ENCODE measurements around the gene HOXA2. TPM values are rescaled to one million over a fixed set of nuclear protein-coding genes. Genes with fewer than 3 reads are reported as not detected.

HOXA2 gene
- total RNA-seq, 4 donors from 2014 or later: 0.27 to 3.6 (median 1.5) TPM

GRCh38 chr7:27066148-27066547 is 36.3 kb downstream of the HOXA2 start:
- DNase-seq: no peak
- Histone ChIP-seq H3K9me3 (no peaks in the 10 kb centered on the region), H3K4me1 (peaks cover 0 to 22% (median 2%) of the 10 kb centered on the region in 3 donors), H3K36me3 (no peaks in the 10 kb centered on the region), H3K27ac (no peak overlapping the region), H3K4me3 (no peak overlapping the region), H3K27me3 (no peaks in the 10 kb centered on the region)
- intact Hi-C loops (cut with DNase I): no loop called here
- TF ChIP-seq POLR2A (IDR thresholded peaks at IDR 0.05) (no peak), CTCF (IDR thresholded peaks at IDR 0.05) (no peak)
- 69 to 72% methylated on average over 3 of the region's 3 CpGs for WGBS, 2 donors

GRCh38 chr7:27065709-27066108 is 36.8 kb downstream of the HOXA2 start:
- H3K4me3 ChIP-seq: no peak overlapping the region
- WGBS, 2 donors: 84 to 93% methylated on average over 1 to 2 of the region's 2 CpGs
- intact Hi-C loops (cut with DNase I): no loop called here
- no peak for DNase-seq
- H3K27me3 ChIP-seq: no peaks in the 10 kb centered on the region
- H3K9me3 ChIP-seq: no peaks in the 10 kb centered on the region
- peaks cover 0 to 22% (median 2%) of the 10 kb centered on the region in 3 donors for H3K4me1 ChIP-seq
- TF ChIP-seq CTCF (IDR thresholded peaks at IDR 0.05): no peak
- no peak for TF ChIP-seq POLR2A (IDR thresholded peaks at IDR 0.05)
- no peak overlapping the region for H3K27ac ChIP-seq
- no peaks in the 10 kb centered on the region for H3K36me3 ChIP-seq

GRCh38 chr7:27064661-27065060 is 37.8 kb downstream of the HOXA2 start:
- no peaks in the 10 kb centered on the region for H3K9me3 ChIP-seq
- WGBS, 2 donors: 73 to 100% methylated on average over 1 to 2 of the region's 2 CpGs
- no peaks in the 10 kb centered on the region for H3K27me3 ChIP-seq
- no peak for DNase-seq
- no peak overlapping the region for H3K4me3 ChIP-seq
- intact Hi-C loops (cut with DNase I): no loop called here
- peaks cover 0 to 22% (median 2%) of the 10 kb centered on the region in 3 donors for H3K4me1 ChIP-seq
- no peaks in the 10 kb centered on the region for H3K36me3 ChIP-seq
- H3K27ac ChIP-seq: no peak overlapping the region
- TF ChIP-seq CTCF (IDR thresholded peaks at IDR 0.05) (no peak), POLR2A (IDR thresholded peaks at IDR 0.05) (no peak)

DNA sequence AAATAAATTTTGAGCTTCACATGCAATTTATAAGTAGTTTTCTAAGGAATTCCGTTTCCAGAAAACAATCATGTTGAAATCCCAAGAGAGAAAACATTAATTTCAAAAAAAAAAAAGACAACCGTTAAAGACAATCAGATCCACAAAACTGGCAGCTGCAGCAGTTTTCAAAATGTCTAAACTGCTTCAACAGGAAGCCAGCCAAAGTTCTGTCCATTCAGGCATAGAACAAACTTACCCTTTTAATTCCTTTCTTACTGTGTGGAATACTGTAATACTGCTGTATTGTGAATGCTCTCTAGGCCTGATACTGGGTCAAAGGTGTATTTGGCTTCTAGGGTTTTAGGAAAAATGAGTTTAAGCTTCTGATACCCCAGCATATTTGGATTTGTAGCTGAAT is 38.3 kb downstream of the HOXA2 start:
- DNase-seq: no peak
- intact Hi-C loops (cut with DNase I): no loop called here
- WGBS, 2 donors: 16 to 19% methylated on average over 2 of the region's 2 CpGs

DNA sequence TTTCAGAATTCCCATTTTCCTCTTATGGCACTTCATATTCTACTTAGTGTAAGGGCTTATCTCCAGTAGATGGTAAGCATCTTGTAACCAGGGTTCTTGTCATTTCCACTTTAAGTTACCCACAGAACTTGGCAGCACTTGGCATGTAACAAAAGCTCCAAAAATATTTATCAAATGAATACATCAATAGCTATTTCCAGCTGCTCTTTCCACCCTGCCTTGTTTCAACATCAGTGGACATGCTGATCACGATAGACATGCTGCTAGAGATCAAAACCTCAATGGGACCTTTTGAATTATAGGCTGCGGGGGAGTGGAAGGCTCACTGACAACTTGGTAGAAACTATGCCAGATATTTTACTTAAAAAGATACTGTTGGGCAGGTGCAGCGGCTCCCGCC is 39.5 kb downstream of the HOXA2 start:
- intact Hi-C loops (cut with DNase I): no loop called here
- 83 to 90% methylated on average over 3 to 4 of the region's 4 CpGs for WGBS, 2 donors
- TF ChIP-seq POLR2A (IDR thresholded peaks at IDR 0.05): no peak
- no peak for TF ChIP-seq CTCF (IDR thresholded peaks at IDR 0.05)

More for the DNA sequence above, 38.3 kb downstream of the HOXA2 start:
- H3K4me1 ChIP-seq: peaks cover 0 to 22% (median 2%) of the 10 kb centered on the region in 3 donors
- no peak overlapping the region for H3K27ac ChIP-seq
- H3K36me3 ChIP-seq: no peaks in the 10 kb centered on the region
- no peaks in the 10 kb centered on the region for H3K9me3 ChIP-seq
- H3K4me3 ChIP-seq: no peak overlapping the region
- no peak for TF ChIP-seq POLR2A (IDR thresholded peaks at IDR 0.05)
- no peak for TF ChIP-seq CTCF (IDR thresholded peaks at IDR 0.05)
- no peaks in the 10 kb centered on the region for H3K27me3 ChIP-seq

More for the DNA sequence above, 39.5 kb downstream of the HOXA2 start:
- no peaks in the 10 kb centered on the region for H3K27me3 ChIP-seq
- DNase-seq: no peak
- no peak overlapping the region for H3K4me3 ChIP-seq
- no peaks in the 10 kb centered on the region for H3K9me3 ChIP-seq
- no peaks in the 10 kb centered on the region for H3K36me3 ChIP-seq
- no peak overlapping the region for H3K27ac ChIP-seq
- peaks cover 0 to 22% (median 2%) of the 10 kb centered on the region in 3 donors for H3K4me1 ChIP-seq
